Lower leg skin (tissue), 3 donors: ENCODE measurements around the gene GIPR.

Source experiments
- CTCF ChIP-seq, 3 donors: fragments of 450-650 bp; IDR thresholded peaks; one replicate each; pipeline ENCODE4 v1.5.1; 2016; ENCODE audit warnings: antibody characterized with exemption in 3 of 3, mild to moderate bottlenecking in 3 of 3, moderate library complexity in 2 of 3
- POLR2A ChIP-seq, 2 donors: fragments of 450-650 bp; IDR thresholded peaks; one replicate each; pipeline ENCODE4 v1.6.1; 2016 to 2017; ENCODE audit warnings: antibody characterized with exemption in 2 of 2, mild to moderate bottlenecking in 1 of 2, moderate library complexity in 1 of 2

- no peak for TF ChIP-seq CTCF (IDR thresholded peaks at IDR 0.05)
- no peak for TF ChIP-seq POLR2A (IDR thresholded peaks at IDR 0.05)
These were observed 46.0 kb upstream of the GIPR start for GRCh38 chr19:45621976-45622503.
